ENCODE results near the gene GAL. TPM values are rescaled to one million over a fixed set of nuclear protein-coding genes. Genes with fewer than 3 reads are reported as not detected.

The GAL gene
- total and polyA plus RNA-seq, 7 donors: 0.38 to 5.6 TPM; not detected in 5

DNA sequence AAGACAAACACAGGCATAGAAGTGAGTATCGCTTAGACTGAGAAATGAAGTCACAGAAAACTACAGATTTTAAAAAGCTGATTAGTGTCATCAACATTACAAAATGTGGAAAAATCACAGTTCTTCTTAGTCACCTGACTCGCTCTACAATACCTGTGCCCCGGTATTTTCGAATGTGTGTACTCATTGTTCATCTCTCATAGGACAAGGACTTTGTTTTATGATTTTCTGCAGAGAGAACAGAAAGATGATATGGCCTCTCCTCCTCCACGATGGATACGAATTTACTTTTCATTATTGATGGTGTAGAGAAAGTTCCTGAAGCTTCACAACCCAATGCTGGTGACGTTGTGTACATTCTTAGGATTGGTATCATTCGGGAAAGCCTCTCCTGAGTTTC, 29.4 kb upstream of the GAL start:
- Histone ChIP-seq H3K27ac (no peak overlapping the region), H3K9me3 (peaks cover 8% of the 10 kb centered on the region), H3K4me1 (no peaks in the 10 kb centered on the region), H3K4me3 (no peak overlapping the region), H3K36me3 (ENCODE audit: insufficient read depth in 1 of 2, low read depth in 1 of 2) (no peaks in the 10 kb centered on the region), H3K27me3 (ENCODE audit: insufficient read depth in 3 of 3, low read length in 2 of 3) (peaks cover 0 to 38% (median 18%) of the 10 kb centered on the region in 3 donors)
- DNase-seq (no peak), ATAC-seq (no peak)
- WGBS, 3 donors: 89 to 90% (median 89%) methylated on average over 8 of the region's 8 CpGs
- TF ChIP-seq CTCF (IDR thresholded peaks at IDR 0.05): no peak
- intact Hi-C loops (cut with DNase I): no loop called here

GRCh38 chr11:68655406-68655805, 28.9 kb upstream of the GAL start:
- no peak for TF ChIP-seq CTCF (IDR thresholded peaks at IDR 0.05)
- no peaks in the 10 kb centered on the region for H3K36me3 ChIP-seq (ENCODE audit: insufficient read depth in 1 of 2, low read depth in 1 of 2)
- WGBS, 3 donors: 74 to 82% (median 77%) methylated on average over 7 of the region's 7 CpGs

DNA sequence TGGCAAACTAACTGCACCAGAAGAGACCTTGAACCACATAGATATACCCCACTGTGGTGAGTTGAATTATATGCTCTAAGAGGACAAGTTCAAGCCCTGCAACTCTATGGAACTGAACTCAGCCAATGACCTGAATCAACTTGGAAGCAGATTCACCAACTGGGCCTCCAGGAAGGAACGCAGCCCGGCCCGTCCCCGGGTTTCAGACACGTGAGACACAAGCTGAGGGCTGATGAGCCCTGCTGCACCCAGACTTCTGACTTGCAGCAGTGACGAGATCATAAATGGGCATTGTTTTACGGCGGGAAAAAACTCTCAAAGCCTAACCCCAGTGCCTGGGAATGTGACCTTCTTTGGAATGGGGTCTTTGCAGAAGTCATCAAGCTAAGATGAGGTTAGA, 28.5 kb upstream of the GAL start:
- H3K27ac ChIP-seq: no peak overlapping the region
- DNase-seq: no peak
- H3K4me1 ChIP-seq: no peaks in the 10 kb centered on the region
- ATAC-seq: no peak
- no peaks in the 10 kb centered on the region for H3K36me3 ChIP-seq (ENCODE audit: insufficient read depth in 1 of 2, low read depth in 1 of 2)
- H3K4me3 ChIP-seq: no peak overlapping the region
- no peak for TF ChIP-seq CTCF (IDR thresholded peaks at IDR 0.05)
- intact Hi-C loops (cut with DNase I): no loop called here
- 71 to 76% (median 74%) methylated on average over 8 of the region's 8 CpGs for WGBS, 3 donors
- H3K27me3 ChIP-seq (ENCODE audit: insufficient read depth in 3 of 3, low read length in 2 of 3): peaks cover 0 to 29% (median 19%) of the 10 kb centered on the region in 3 donors
- H3K9me3 ChIP-seq: peaks cover 8% of the 10 kb centered on the region

More at GRCh38 chr11:68655406-68655805, 28.9 kb upstream of the GAL start:
- Histone ChIP-seq H3K27me3 (ENCODE audit: insufficient read depth in 3 of 3, low read length in 2 of 3) (peaks cover 0 to 33% (median 19%) of the 10 kb centered on the region in 3 donors), H3K4me1 (no peaks in the 10 kb centered on the region), H3K27ac (no peak overlapping the region), H3K4me3 (no peak overlapping the region), H3K9me3 (peaks cover 8% of the 10 kb centered on the region)
- ATAC-seq (no peak), DNase-seq (no peak)
- intact Hi-C loops (cut with DNase I): no loop called here

- Histone ChIP-seq H3K4me3 (no peak overlapping the region), H3K4me1 (no peaks in the 10 kb centered on the region), H3K9me3 (peaks cover 8% of the 10 kb centered on the region), H3K27me3 (ENCODE audit: insufficient read depth in 3 of 3, low read length in 2 of 3) (peaks cover 0 to 16% (median 16%) of the 10 kb centered on the region in 3 donors), H3K27ac (no peak overlapping the region), H3K36me3 (ENCODE audit: insufficient read depth in 1 of 2, low read depth in 1 of 2) (no peaks in the 10 kb centered on the region)
- intact Hi-C loops (cut with DNase I): no loop called here
- ATAC-seq (no peak), DNase-seq (no peak)
- no peak for TF ChIP-seq CTCF (IDR thresholded peaks at IDR 0.05)
- WGBS, 3 donors: 89 to 94% (median 90%) methylated on average over 11 of the region's 11 CpGs
Measured at GRCh38 chr11:68657021-68657780, 27.1 kb upstream of the GAL start.

Data from psoas muscle (tissue), 8 donors.